RWPE1 (cell line): ENCODE data around the gene PIM3.

Experiments used
- CTCF ChIA-PET: fragments of 350-600 bp; sonication (Branson Sonifier 250); formaldehyde crosslinking; extraction: SDS; loops from one replicate; lab custom pipeline; 2021; lab: Yijun Ruan, JAX
- POLR2A ChIA-PET: fragments of 400-600 bp; formaldehyde crosslinking; extraction: SDS; loops from one replicate; lab custom pipeline; 2020; ENCODE audit warnings: antibody characterized with exemption; ENCODE audit not compliant: low non-redundant PET; lab: Yijun Ruan, JAX
- DNase-seq: peaks from one replicate; pipeline ENCODE4 v3.0.0; 2012; ENCODE audit warnings: low spot score
- H3K27ac ChIP-seq: fragments of 450-650 bp; 2 replicates; pipeline ENCODE4 v1.5.1; 2017
- CTCF ChIP-seq: fragments of 450-650 bp; conservative IDR thresholded peaks from 2 replicates; pipeline ENCODE4 v1.5.1; 2017; ENCODE audit warnings: low read depth, mild to moderate bottlenecking

PIM3 gene

GRCh38 chr22:50007057-50007511, 46.5 kb downstream of the PIM3 start:
- CTCF ChIA-PET, result interaction anchor here (0.6 kb wide), 1 partner anchor 50 kb away, joined by 3 read pairs; no protein-coding TSS in a partner anchor
- H3K27ac ChIP-seq, result no peak overlapping the region

DNA sequence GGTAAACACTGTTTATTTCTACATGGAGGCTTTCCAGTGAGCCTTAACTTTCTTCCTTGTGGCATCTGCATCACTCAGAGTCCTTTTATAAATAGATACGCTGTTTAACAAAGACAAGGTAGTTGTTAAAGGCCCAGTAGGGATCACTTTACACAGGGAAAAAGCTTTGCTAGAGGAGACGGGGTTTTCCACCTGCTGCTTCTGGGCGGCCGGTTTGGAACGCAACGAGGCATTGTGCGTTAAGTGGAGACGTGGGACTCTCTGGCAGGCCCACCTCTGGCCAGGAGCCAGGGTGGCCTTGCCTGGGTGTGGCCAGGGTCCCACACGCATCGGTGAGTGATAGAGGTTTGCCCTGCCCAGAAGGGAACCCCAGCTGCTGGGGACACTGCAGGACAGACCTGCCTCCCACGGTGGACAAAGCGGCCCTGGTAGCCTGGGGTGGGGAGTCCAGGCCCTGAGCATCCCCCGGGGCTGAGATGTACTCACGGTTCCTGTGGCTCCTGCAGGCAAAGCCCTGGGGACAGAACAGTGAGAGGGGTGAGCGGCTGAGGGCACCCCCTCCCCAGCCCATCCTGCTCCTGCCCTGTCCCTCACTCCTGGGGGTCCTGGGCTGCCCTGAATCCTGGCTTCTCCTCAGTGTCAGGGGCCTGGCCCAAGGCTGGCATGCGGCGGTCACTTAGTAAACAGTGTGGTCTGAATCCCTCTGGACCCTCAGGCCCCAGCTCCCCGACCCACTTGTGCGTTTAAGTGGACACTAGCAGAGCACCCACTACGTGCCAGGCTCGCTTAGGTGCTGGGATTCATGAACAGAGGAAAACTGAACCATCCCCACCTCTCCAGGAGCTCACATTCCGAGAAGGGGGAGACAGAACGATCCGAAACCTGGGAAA, 47.8 kb downstream of the PIM3 start:
- POLR2A ChIA-PET, result no interaction called here
- no peak for DNase-seq
- no peak overlapping the region for H3K27ac ChIP-seq
- TF ChIP-seq CTCF, result no peak
- CTCF ChIA-PET, result no interaction called here

More at GRCh38 chr22:50007057-50007511, 46.5 kb downstream of the PIM3 start:
- no peak for TF ChIP-seq CTCF
- POLR2A ChIA-PET, result no interaction called here
- no peak for DNase-seq

- ChIA-PET CTCF (interaction anchor here (0.8 kb wide), 1 partner anchor 40 kb away, joined by 3 read pairs; no protein-coding TSS in a partner anchor), POLR2A (no interaction called here)
- H3K27ac ChIP-seq, result no peak overlapping the region
- no peak for TF ChIP-seq CTCF
- DNase-seq, result no peak
Observed at GRCh38 chr22:50009251-50009650, 48.7 kb downstream of the PIM3 start.

GRCh38 chr22:50009765-50010675, 49.4 kb downstream of the PIM3 start:
- no peak overlapping the region for H3K27ac ChIP-seq
- ChIA-PET CTCF (interaction anchor here (0.8 kb wide), 1 partner anchor 41 kb away, joined by 3 read pairs; no protein-coding TSS in a partner anchor), POLR2A (no interaction called here)
- DNase-seq, result no peak
- no peak for TF ChIP-seq CTCF

DNA sequence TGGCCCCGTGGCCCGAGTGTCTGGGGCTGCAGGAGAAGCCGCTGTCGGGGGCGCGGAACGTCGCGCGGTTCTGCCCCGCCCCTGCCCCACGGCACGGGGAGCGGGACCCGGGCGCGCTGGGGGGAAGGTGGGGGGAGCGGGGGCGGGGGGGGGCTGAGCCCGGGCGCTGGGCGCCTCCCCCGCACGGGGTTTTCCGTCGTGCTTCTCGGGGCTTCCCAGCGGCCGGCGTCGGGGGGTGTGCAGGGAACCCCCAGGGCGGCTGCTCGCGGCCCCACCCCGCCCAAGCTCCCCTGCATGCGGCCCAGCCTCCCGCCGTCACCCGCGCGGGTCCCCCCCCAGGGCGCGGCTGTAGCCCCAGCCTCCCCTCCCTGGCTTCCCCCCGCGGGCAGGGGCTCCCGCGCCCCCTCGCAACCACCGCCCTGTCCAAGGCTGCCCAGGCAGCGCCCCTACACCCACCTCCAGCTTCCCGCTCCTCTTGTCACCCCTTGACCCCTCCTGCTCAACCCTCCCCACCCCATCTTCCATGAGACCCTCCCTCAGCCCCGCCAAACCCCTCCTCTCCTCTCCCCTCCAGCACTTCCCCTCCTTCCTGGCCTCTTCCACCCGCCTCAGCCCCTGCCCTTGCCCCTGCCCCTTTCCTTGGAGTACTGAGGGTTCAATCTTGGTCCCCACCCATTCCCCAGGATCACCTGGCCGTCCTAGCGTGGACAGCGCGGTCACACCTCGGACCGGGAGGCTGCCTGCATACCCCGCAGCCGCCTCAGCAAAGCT, 50.3 kb downstream of the PIM3 start:
- POLR2A ChIA-PET, result no interaction called here
- TF ChIP-seq CTCF, result no peak
- CTCF ChIA-PET, result no interaction called here
- DNase-seq, result no peak
- H3K27ac ChIP-seq, result no peak overlapping the region
